ENCODE measurements around the gene NR1H2.
"Not testable (repeated sequence)": the region's sequence is repeated elsewhere in the genome, so short reads cannot be mapped to it uniquely, and the experiment has no call there.

Gene NR1H2

GRCh38 chr19:50378169-50378862 is 2.1 kb downstream of the NR1H2 start:
- no peak for DNase-seq (ENCODE audit: low read depth, low spot score)

GRCh38 chr19:50378863-50379236 is 2.6 kb downstream of the NR1H2 start:
- DNase-seq (ENCODE audit: low read depth, low spot score) = no peak

GRCh38 chr19:50379602-50380001 is 3.3 kb downstream of the NR1H2 start:
- DNase-seq (ENCODE audit: low read depth, low spot score) = no peak

- no peak for DNase-seq (ENCODE audit: low read depth, low spot score)
Observed at GRCh38 chr19:50380137-50380536, 3.9 kb downstream of the NR1H2 start.

- no peak for DNase-seq (ENCODE audit: low read depth, low spot score)
Observed at GRCh38 chr19:50380751-50381151, 4.5 kb downstream of the NR1H2 start.

- DNase-seq (ENCODE audit: low read depth, low spot score) = no peak
Observed at GRCh38 chr19:50381881-50382729, 5.8 kb downstream of the NR1H2 start.

GRCh38 chr19:50383001-50383851 is 7.0 kb downstream of the NR1H2 start:
- no peak for DNase-seq (ENCODE audit: low read depth, low spot score)

- DNase-seq (ENCODE audit: low read depth, low spot score) = peak; percentile 95
Observed at GRCh38 chr19:50383852-50384684, 7.8 kb downstream of the NR1H2 start, which contains the start of gene POLD1. TSS of gene POLD1 (plus strand) at chr19:50384347. CDS start at chr19:50398852, 14,505 bp downstream.

- no peak for DNase-seq (ENCODE audit: low read depth, low spot score)
Observed at GRCh38 chr19:50384685-50385535, 8.7 kb downstream of the NR1H2 start.

GRCh38 chr19:50387176-50387867 is 11.1 kb downstream of the NR1H2 start:
- DNase-seq (ENCODE audit: low read depth, low spot score) = no peak

GRCh38 chr19:50387868-50388245 is 11.6 kb downstream of the NR1H2 start:
- DNase-seq (ENCODE audit: low read depth, low spot score) = no peak

GRCh38 chr19:50390295-50390694 is 14.0 kb downstream of the NR1H2 start:
- DNase-seq (ENCODE audit: low read depth, low spot score) = not testable (repeated sequence)

GRCh38 chr19:50390952-50391351 is 14.7 kb downstream of the NR1H2 start:
- not testable (repeated sequence) for DNase-seq (ENCODE audit: low read depth, low spot score)

GRCh38 chr19:50392759-50393158 is 16.5 kb downstream of the NR1H2 start:
- DNase-seq (ENCODE audit: low read depth, low spot score) = no peak

GRCh38 chr19:50393589-50393988 is 17.3 kb downstream of the NR1H2 start:
- no peak for DNase-seq (ENCODE audit: low read depth, low spot score)

GRCh38 chr19:50394017-50394416 is 17.8 kb downstream of the NR1H2 start:
- no peak for DNase-seq (ENCODE audit: low read depth, low spot score)

- no peak for DNase-seq (ENCODE audit: low read depth, low spot score)
Observed at GRCh38 chr19:50398675-50399367, 22.6 kb downstream of the NR1H2 start.

GRCh38 chr19:50399368-50399745 is 23.1 kb downstream of the NR1H2 start:
- DNase-seq (ENCODE audit: low read depth, low spot score) = no peak
